SK-N-SH (cell line): ENCODE measurements around the gene DNAJB4.

Experiments
- CTCF ChIP-seq: fragments of 200-600 bp; sonication (generic); IDR thresholded peaks from 2 replicates; pipeline ENCODE4 v1.6.1; 2017; ENCODE audit warnings: antibody characterized with exemption, mild to moderate bottlenecking, moderate library complexity
- ELF1 ChIP-seq: IDR thresholded peaks from 2 replicates; pipeline ENCODE4 v1.4.0; 2012
- EP300 ChIP-seq, 2 experiments: IDR thresholded peaks; 2 replicates each; pipeline versions ENCODE4 v1.4.0 to v1.6.1; 2012; ENCODE audit warnings: borderline replicate concordance in 1 of 2, low read depth in 1 of 2, low read length in 1 of 2
- IRF3 ChIP-seq: fragments of 150-350 bp; IDR thresholded peaks from 2 replicates; pipeline ENCODE4 v1.6.1; 2016; ENCODE audit warnings: mild to moderate bottlenecking, low read depth, low read length
- MEF2A ChIP-seq: IDR thresholded peaks from 2 replicates; pipeline ENCODE4 v1.4.0; 2012; ENCODE audit warnings: low read depth, borderline replicate concordance
- REST ChIP-seq: IDR thresholded peaks from 2 replicates; pipeline ENCODE4 v1.6.1; 2012; ENCODE audit warnings: mild to moderate bottlenecking, low read depth, low read length, moderate library complexity
- SIN3A ChIP-seq: IDR thresholded peaks from 2 replicates; pipeline ENCODE4 v1.6.1; 2012; ENCODE audit warnings: low read depth, mild to moderate bottlenecking, low read length, moderate library complexity, borderline replicate concordance
- TAF1 ChIP-seq: IDR thresholded peaks from 2 replicates; pipeline ENCODE4 v1.6.1; 2012; ENCODE audit warnings: low read depth, mild to moderate bottlenecking, low read length, moderate library complexity, borderline replicate concordance
- TCF12 ChIP-seq: IDR thresholded peaks from 2 replicates; pipeline ENCODE4 v1.4.0; 2012
- TEAD4 ChIP-seq: IDR thresholded peaks from 2 replicates; pipeline ENCODE4 v1.4.0; 2012; ENCODE audit warnings: mild to moderate bottlenecking, borderline replicate concordance; ENCODE audit not compliant: insufficient read depth
- USF2 ChIP-seq: fragments of 150-350 bp; IDR thresholded peaks from 2 replicates; pipeline ENCODE4 v1.6.1; 2017; ENCODE audit warnings: antibody characterized with exemption, low read length, low read depth, borderline replicate concordance
- TF ChIP-seq, protein P1 (sequence below): IDR thresholded peaks from 2 replicates; pipeline ENCODE4 v1.4.0; 2012; ENCODE audit warnings: low read depth

GRCh38 chr1:78009276-78009675, 4.5 kb downstream of the DNAJB4 start:
- TF ChIP-seq CTCF (no peak), ELF1 (no peak), EP300 (IDR thresholded peaks at IDR 0.05; ENCODE audit: borderline replicate concordance in 1 of 2, low read depth in 1 of 2, low read length in 1 of 2) (no peak), REST (no peak), MEF2A (no peak), TAF1 (no peak), TEAD4 (no peak), IRF3 (no peak), SIN3A (no peak), USF2 (no peak), TCF12 (no peak)
- TF ChIP-seq, protein P1, sequence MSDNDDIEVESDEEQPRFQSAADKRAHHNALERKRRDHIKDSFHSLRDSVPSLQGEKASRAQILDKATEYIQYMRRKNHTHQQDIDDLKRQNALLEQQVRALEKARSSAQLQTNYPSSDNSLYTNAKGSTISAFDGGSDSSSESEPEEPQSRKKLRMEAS = no peak
